T-helper 2 cell treated with Interferon-gamma antibody and Interleukin-4, amounts not matched to agents 100 ng/mL and 5 ng/mL, for 36 hours (primary cell): ENCODE measurements around the gene ANAPC5. TPM values are rescaled to one million over a fixed set of nuclear protein-coding genes. Genes with fewer than 3 reads are reported as not detected.
"Not testable (repeated sequence)": the region's sequence is repeated elsewhere in the genome, so short reads cannot be mapped to it uniquely, and the experiment has no call there.

Source experiments
- intact Hi-C: fragments of 100-400 bp; cut with micrococcal nuclease; formaldehyde crosslinking; loops from one replicate; pipeline ENCODE4 v1.15.1; 2023
- total RNA-seq: library from RNA; stranded (reverse); gene quantifications from 2 replicates; pipeline ENCODE4 v1.2.3, GENCODE V29; 2022

The ANAPC5 gene
- 136 and 147 TPM in 2 replicates for total RNA-seq

GRCh38 chr12:121351820-121352681 lies at the start of gene ANAPC5:
ANAPC5 (minus strand) TSS chr12:121352411; CDS start chr12:121352340, 71 bp downstream.
- intact Hi-C loops, result loop anchor here (1.0 to 5.0 kb wide), 5 partner anchors 18 to 875 kb away; partner anchors contain the start of genes CAMKK2, DIABLO and RNF34

- intact Hi-C loops, result loop anchor here (1.0 to 5.0 kb wide), 4 partner anchors 48 to 1523 kb away; partner anchors contain the start of genes ANAPC5 and CIT
Measured at GRCh38 chr12:121400332-121401139, 48.3 kb upstream of the ANAPC5 start.

- intact Hi-C loops, result loop anchor here (1.0 to 5.0 kb wide), 5 partner anchors 8 to 1522 kb away; partner anchors contain the start of genes ANAPC5 and CIT
Measured at GRCh38 chr12:121399391-121400331, 47.5 kb upstream of the ANAPC5 start, which contains the start of gene RNF34. RNF34 (plus strand) TSS chr12:121400118; CDS start chr12:121400213, 95 bp downstream.

- intact Hi-C loops, result no loop called here
Measured at GRCh38 chr12:121398355-121398754, 46.1 kb upstream of the ANAPC5 start.

GRCh38 chr12:121397521-121397920 lies 45.3 kb upstream of the ANAPC5 start:
- intact Hi-C loops, result no loop called here

GRCh38 chr12:121392325-121392716 lies 40.1 kb upstream of the ANAPC5 start:
- intact Hi-C loops, result no loop called here

GRCh38 chr12:121391619-121392324 lies 39.6 kb upstream of the ANAPC5 start:
- intact Hi-C loops, result loop anchor here (1.0 kb wide), 1 partner anchor 8 kb away; no protein-coding TSS in a partner anchor

GRCh38 chr12:121390856-121391255 lies 38.6 kb upstream of the ANAPC5 start:
- intact Hi-C loops, result loop anchor here (1.0 kb wide), 1 partner anchor 8 kb away; no protein-coding TSS in a partner anchor

- intact Hi-C loops, result no loop called here
Measured at GRCh38 chr12:121388421-121388981, 36.3 kb upstream of the ANAPC5 start.

GRCh38 chr12:121384891-121385290 lies 32.7 kb upstream of the ANAPC5 start:
- intact Hi-C loops, result not testable (repeated sequence)

GRCh38 chr12:121383601-121384021 lies 31.4 kb upstream of the ANAPC5 start:
- intact Hi-C loops, result no loop called here

GRCh38 chr12:121379945-121380344 lies 27.7 kb upstream of the ANAPC5 start:
- intact Hi-C loops, result no loop called here

- intact Hi-C loops, result no loop called here
Measured at GRCh38 chr12:121378736-121379135, 26.5 kb upstream of the ANAPC5 start.

- intact Hi-C loops, result no loop called here
Measured at GRCh38 chr12:121376754-121377697, 24.8 kb upstream of the ANAPC5 start.

GRCh38 chr12:121374945-121375584 lies 22.9 kb upstream of the ANAPC5 start:
- intact Hi-C loops, result not testable (repeated sequence)

- intact Hi-C loops, result not testable (repeated sequence)
Measured at GRCh38 chr12:121374336-121374735, 22.1 kb upstream of the ANAPC5 start.

- intact Hi-C loops, result no loop called here
Measured at GRCh38 chr12:121373755-121374154, 21.5 kb upstream of the ANAPC5 start.

GRCh38 chr12:121371404-121371803 lies 19.2 kb upstream of the ANAPC5 start:
- intact Hi-C loops, result no loop called here
